HPDE6-E6E7 (cell line): ENCODE data around the gene HORMAD2.
A peak's percentile ranks its signal among the peaks of the same experiment; 100 is the strongest.
"Not testable (repeated sequence)": the region's sequence is repeated elsewhere in the genome, so short reads cannot be mapped to it uniquely, and the experiment has no call there.

Experiments
- DNase-seq: peaks from one replicate; pipeline ENCODE4 v3.0.0; 2011; ENCODE audit warnings: missing footprints; ENCODE audit errors: extremely low spot score

HORMAD2 gene

DNA sequence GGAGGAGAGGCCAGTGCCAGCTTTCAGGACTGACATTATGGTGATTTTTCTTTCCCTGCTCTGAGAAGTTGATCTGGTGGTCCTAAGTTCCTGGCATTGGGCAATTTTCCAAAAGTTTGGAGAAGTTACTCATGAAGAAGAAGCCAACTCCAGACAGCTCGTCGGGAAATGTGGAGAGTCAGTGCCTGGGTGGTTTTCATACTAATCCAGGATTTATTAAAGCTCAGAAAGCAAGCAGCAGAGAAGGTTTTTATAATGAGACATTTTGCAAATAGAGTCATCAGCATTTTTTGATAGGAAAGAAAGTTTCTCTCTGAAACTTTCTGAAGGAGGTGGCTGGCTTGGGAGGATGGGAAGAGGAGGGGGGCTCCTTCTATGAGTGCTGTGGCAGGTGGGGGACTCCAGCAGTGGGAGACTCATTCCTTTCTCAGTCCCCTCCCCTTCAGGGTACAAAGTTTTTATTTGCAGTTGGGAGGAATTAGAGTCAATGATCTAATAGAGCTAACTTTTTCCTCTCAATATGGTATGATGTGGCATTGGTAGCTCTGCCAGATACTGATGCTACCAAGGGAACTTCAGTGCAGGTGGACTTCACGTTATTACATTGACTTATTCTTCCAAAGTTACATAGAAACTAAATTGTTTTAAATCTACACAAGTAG, 110.9 kb downstream of the HORMAD2 start:
- no peak for DNase-seq

DNA sequence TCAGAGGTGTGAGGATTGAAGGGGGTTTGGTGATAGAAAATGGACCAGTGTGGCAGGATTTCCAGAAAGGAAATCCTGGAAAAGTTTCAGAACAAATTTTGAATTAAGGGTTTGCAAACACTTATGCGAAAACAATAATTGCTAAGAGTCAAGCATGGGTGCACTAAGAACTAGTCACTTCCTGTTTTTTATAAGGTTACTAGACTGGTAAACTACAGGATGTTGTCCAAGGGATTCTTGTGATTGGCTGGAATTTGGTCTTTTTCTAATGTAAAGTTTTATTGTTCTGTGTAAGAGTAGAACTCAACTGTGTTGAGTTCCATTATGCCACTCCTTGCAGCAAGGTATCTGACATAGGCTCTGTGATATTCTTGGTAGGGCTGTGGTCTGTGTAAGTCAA, 112.2 kb downstream of the HORMAD2 start:
- no peak for DNase-seq

DNA sequence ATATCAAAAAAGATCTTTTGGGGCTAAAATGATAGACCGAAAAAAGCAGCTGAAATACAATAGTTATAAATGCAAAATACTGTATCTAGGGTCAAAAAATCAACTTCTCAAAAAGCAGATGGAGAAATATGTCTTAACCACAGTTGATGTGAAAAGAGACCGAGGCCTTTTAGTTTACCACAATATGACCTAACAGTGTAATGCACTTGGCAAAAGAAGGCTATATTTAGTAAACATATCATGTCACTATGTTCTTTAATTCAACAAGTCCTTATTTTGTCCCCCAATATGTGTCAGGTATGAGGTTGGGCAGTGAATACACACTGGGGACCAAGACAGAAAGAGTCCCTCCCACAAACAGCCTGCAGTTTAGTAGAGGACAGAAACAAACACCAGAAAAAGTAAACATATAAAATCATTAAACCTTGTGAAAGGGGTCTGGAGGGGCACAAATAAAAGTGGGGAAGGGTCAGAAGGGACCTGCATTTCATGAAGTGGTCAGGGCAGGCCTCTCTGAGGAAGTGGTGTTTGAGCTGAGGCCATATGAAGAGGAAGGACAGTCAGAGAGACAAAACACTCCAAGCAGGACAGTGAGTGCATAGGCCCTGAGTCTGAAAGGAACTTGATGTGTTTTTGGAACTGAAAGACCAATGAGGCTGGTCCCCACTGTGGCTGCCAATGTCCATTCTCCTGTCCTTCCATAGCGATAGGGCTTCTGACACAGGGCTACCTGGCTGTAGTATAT, 112.9 kb downstream of the HORMAD2 start:
- DNase-seq = no peak

- no peak for DNase-seq
These were observed 115.2 kb downstream of the HORMAD2 start for GRCh38 chr22:30195245-30196140.

- peak; percentile 86 for DNase-seq
These were observed 116.0 kb downstream of the HORMAD2 start for GRCh38 chr22:30196141-30196879.

GRCh38 chr22:30196880-30197336, 116.6 kb downstream of the HORMAD2 start:
- no peak for DNase-seq

DNA sequence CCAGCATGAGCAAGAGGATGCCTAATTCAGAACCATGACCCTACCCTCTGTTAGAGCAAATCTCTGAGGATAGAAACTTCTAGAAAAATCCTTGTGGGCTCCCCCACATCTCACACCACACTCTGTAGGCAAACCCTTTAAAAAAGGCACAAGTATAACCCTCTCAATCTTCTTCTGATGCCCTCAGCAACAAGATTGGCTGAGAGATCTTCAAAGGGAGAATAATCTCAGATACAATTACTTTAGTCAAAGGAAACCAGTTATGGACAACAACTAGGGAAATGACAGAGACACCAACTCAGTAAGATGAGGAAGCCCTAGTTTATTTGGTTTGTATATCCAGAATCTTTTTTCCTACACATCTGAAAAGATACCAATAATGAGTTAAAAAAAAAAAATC, 117.1 kb downstream of the HORMAD2 start:
- no peak for DNase-seq

GRCh38 chr22:30198152-30198825, 118.0 kb downstream of the HORMAD2 start:
- DNase-seq = no peak

DNA sequence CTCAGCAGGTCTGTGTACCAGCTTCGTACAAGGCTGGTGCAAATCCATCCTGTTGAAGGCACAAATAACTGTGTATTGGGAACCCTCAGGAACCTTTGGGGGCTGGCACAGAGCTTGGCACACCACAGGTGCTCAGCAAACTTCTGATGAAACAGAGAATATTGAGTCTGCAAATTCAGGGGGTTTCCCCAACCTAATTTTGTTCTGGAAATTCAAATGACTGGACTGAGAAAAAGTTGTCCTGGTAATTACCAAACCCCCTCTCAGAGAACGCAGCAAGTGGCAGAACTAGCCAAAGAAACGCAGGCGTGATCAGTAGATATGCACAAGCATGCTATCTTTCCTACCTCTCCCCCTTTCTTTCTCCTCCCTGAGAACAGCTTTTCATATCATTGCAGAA, 118.7 kb downstream of the HORMAD2 start:
- DNase-seq = no peak

DNA sequence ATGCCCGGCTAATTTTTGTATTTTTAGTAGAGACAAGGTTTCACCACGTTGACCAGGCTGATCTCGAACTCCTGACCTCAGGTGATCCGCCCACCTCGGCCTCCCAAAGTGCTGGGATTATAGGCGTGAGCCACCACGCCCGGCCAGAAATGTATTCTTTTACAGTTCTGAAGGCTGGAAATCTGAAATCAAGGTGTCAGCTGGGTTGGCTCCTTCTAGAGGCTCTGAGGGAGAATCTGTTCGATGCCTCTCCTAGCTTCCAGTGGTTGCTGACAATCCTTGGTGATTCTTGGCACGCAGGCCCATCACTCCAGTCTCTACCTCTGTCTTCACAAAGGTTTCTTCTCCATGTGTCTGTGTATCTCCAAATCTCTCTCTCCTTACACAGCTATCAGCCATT, 120.6 kb downstream of the HORMAD2 start:
- not testable (repeated sequence) for DNase-seq

DNA sequence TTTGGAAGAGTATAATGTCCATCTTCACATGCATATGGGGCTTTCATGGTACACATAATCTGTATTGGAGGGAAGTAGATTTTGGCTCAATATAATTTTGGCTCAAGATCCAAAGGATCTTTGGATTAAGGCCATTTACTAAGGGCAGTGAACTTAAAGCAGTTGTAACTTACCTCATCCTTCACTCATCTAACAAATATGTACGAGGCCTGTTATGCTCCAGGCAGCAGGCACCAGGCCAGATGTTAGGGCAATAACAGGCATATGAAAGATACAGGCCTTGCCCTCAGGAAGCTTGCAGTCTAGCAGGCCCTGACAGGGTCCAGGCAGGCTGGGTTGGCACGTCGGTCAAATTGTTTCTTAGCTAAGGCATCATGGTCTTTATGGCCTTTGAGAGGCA, 121.7 kb downstream of the HORMAD2 start:
- no peak for DNase-seq

- DNase-seq = no peak
These were observed 122.3 kb downstream of the HORMAD2 start for GRCh38 chr22:30202531-30203006.

DNA sequence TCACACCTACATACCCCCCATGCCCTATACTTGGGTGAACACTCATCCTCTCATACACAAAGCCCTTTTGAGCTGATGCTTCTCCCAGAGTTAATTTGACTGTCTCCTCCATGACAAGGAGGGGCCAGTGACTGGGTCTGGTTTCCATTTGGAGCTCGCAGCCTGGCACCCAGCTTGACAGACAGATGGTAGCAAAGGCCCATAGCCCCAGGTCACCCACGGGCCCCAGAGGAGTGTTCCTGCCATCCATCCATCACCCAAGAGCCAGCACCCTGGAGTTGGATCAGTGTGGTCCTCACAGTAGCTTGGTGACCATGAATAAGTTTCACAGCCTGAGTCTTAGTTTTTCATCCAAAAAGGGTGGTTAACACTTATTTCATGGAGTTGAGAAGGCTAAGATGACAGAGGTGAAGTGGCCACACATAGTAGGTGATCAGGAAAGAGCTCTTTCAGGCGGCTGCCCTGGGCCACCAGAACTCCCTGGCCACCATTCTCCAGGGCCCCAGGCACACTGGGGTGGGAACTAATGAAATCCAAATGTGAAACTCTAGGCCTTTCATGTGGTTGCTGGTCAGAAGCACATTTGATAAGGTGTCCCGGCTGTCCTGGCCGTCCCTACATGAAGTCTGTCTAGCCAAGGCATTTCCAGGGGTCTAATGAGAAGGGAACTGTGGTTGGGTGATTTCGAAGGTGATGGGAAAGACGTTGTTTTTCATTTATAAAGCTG, 123.9 kb downstream of the HORMAD2 start:
- no peak for DNase-seq

DNA sequence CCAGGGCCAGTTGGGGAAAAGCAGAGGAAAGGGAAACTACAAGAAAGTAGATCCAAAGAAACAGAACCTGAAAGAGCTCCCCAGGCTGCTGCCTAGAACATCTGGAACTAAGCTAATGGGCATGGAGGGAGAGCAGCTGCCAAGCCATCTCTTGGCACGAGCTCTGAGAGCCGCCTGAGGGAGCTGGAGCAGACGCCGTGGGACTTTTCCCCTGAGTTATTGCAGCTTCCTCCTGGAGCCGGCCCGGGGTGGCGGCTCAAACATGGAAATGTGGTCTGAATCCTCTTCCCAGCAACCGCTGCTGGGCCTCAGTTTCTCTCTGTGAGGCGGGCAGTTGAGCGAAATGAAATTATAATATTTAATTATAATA, 124.5 kb downstream of the HORMAD2 start:
- DNase-seq = no peak

GRCh38 chr22:30205281-30206115, 125.2 kb downstream of the HORMAD2 start:
- DNase-seq = no peak

DNA sequence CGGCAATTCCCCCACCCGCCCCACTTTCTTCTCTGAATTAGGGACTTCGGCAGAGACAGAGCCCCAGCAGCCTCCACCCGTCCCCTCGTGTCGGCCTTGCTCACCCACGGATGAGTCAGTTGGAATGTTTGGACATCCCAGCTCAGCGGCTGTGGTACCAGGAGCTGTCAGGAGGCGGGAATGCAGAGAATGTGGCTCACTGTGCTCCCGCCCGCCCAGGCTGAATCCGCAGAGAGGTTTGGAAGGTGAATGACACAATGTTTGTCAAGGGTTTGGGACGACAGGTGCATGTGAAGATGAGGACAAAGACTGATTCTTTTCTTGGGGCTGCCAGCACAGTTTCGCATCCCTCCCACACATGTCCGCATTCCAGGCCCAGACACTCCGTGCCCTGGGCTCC, 126.7 kb downstream of the HORMAD2 start:
- peak; percentile 73 for DNase-seq

GRCh38 chr22:30208631-30209603, 128.7 kb downstream of the HORMAD2 start:
- DNase-seq = no peak

- no peak for DNase-seq
These were observed 129.4 kb downstream of the HORMAD2 start for GRCh38 chr22:30209642-30210041.
